ENCODE results near the gene CFAP43.

- TF ChIP-seq SPI1 (IDR thresholded peaks at IDR 0.05; ENCODE audit: low read depth, low read length) (peak; percentile 17; the same call in 1 of the 2 replicates), POLR2AphosphoS5 (IDR thresholded peaks at IDR 0.05; ENCODE audit: low read depth, low read length) (no peak), POLR2A (IDR thresholded peaks at IDR 0.05; ENCODE audit: low read depth, low read length) (no peak)
Measured at GRCh38 chr10:104255311-104255981, 23.3 kb upstream of the CFAP43 start.
